22Rv1 (cell line): ENCODE measurements around the gene COMMD10.

Source experiments
- H3K27ac ChIP-seq: fragments of 450-650 bp; 2 replicates; pipeline ENCODE4 v1.5.1; 2017
- CTCF ChIP-seq: fragments of 450-650 bp; IDR thresholded peaks from 2 replicates; pipeline ENCODE4 v1.5.1; 2017; ENCODE audit warnings: mild to moderate bottlenecking
- ZFX ChIP-seq: fragments of 450-650 bp; IDR thresholded peaks from 2 replicates; pipeline ENCODE4 v1.6.1; 2017; ENCODE audit warnings: antibody characterized with exemption, borderline replicate concordance

Gene COMMD10

GRCh38 chr5:116046261-116046660, 38.6 kb upstream of the COMMD10 start:
- TF ChIP-seq ZFX, result no peak
- no peak for TF ChIP-seq CTCF
- no peak overlapping the region for H3K27ac ChIP-seq

GRCh38 chr5:116046823-116047222, 38.0 kb upstream of the COMMD10 start:
- no peak overlapping the region for H3K27ac ChIP-seq
- TF ChIP-seq CTCF (no peak), ZFX (no peak)

- no peak overlapping the region for H3K27ac ChIP-seq
- TF ChIP-seq CTCF, result no peak
- no peak for TF ChIP-seq ZFX
These were observed 26.4 kb upstream of the COMMD10 start for GRCh38 chr5:116058346-116058936.

- no peak overlapping the region for H3K27ac ChIP-seq
- TF ChIP-seq ZFX (no peak), CTCF (peak; percentile 35; the same call in 1 of the 2 replicates)
These were observed 22.5 kb upstream of the COMMD10 start for GRCh38 chr5:116062352-116062751.

- no peak for TF ChIP-seq CTCF
- TF ChIP-seq ZFX, result no peak
- H3K27ac ChIP-seq, result no peak overlapping the region
These were observed 20.9 kb upstream of the COMMD10 start for GRCh38 chr5:116063950-116064349.

GRCh38 chr5:116068028-116068632, 16.7 kb upstream of the COMMD10 start:
- TF ChIP-seq CTCF (peak; percentile 96), ZFX (no peak)
- H3K27ac ChIP-seq, result no peak overlapping the region

GRCh38 chr5:116071211-116071610, 13.6 kb upstream of the COMMD10 start:
- H3K27ac ChIP-seq, result no peak overlapping the region
- TF ChIP-seq CTCF (no peak), ZFX (no peak)
